22Rv1 (cell line): ENCODE measurements around the gene COL4A1.

Source experiments
- H3K27ac ChIP-seq: fragments of 450-650 bp; 2 replicates; pipeline ENCODE4 v1.5.1; 2017
- CTCF ChIP-seq: fragments of 450-650 bp; IDR thresholded peaks from 2 replicates; pipeline ENCODE4 v1.5.1; 2017; ENCODE audit warnings: mild to moderate bottlenecking
- ZFX ChIP-seq: fragments of 450-650 bp; IDR thresholded peaks from 2 replicates; pipeline ENCODE4 v1.6.1; 2017; ENCODE audit warnings: antibody characterized with exemption, borderline replicate concordance

Gene COL4A1

DNA sequence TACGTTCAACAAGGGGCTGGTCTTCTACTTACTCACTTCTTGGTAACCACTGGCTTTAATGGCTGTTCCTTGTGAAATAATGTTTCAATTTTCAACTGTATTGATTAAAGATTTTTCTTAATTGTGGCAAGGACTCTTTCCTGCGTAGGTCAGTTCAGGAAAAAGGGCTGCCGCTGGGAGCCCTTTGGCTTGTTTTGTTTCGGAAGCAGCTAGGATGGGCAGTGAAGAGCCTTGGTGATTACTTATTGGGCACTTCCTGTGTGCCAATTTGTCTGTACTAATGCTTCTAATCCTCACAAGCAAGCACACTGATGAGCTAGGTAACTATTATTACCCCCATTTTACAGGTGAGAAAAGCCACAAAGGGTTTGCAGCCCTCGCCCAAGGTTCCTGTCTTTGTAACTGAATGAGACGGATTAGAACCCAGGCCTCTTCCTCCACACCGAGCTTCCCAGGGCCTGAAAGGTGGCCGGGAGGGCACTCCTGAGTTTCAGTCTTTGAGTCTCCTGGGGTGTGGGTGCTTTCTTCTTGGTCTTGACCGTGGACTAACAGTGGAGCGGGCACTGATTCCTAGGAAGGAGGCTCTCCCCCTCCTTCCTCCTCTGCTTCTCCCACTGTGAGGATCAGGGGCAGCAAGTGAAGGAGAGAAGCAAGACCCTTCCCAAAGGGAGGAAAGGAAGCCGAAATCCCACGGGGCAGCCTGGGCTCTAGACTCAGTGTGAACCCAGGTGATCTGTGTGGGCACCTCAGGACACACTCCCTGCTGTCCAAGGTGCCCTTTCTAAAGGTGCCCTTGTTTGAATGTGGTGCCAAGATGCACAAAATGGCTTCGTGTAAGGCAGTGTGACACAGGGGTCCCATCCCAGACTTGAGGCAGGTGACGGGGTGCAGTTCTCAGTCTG, 3.8 kb upstream of the COL4A1 start:
- H3K27ac ChIP-seq: no peak overlapping the region
- no peak for TF ChIP-seq CTCF
- TF ChIP-seq ZFX: no peak

DNA sequence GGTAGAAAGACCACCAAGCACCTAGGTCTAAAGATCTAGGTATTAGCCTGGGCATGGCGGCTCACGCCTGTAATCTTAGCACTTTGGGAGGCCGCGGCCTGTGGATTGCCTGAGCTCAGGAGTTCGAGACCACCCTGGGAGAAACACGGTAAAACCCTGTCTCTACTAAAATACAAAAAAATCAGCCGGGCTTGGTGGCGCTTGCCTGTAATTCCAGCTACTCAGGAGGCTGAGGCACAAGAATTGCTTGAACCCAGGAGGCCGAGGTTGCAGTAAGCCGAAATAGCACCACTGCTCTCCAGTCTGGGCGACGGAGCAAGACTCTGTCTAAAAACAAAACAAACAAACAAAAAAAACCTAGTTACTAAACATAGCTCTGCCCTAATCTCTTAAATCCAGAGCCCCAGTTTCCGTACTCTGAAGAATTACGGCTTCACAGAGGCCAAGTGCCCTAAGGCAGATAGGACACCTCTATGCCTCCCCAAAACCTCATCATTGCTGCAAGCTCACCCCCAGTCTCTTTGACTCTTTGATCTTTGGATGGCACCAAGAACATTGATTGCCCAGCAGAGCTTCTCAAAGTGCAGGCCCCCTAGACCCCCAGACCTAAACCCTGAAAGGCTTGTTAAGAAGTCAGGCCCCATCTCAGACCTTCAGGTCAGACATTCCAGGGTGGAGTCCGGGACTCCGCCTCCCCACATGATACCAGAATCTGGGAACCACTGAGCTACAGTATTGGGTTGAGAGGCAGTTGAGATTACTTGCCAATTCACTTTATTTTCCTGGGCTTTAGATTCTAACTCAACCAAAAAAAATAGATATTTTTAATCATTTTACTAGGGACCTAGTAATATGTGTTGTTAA, 2.9 kb upstream of the COL4A1 start:
- no peak for TF ChIP-seq CTCF
- no peak for TF ChIP-seq ZFX
- H3K27ac ChIP-seq: no peak overlapping the region

GRCh38 chr13:110308656-110309359, 1.9 kb upstream of the COL4A1 start:
- no peak for TF ChIP-seq ZFX
- TF ChIP-seq CTCF: no peak
- H3K27ac ChIP-seq: no peak overlapping the region

DNA sequence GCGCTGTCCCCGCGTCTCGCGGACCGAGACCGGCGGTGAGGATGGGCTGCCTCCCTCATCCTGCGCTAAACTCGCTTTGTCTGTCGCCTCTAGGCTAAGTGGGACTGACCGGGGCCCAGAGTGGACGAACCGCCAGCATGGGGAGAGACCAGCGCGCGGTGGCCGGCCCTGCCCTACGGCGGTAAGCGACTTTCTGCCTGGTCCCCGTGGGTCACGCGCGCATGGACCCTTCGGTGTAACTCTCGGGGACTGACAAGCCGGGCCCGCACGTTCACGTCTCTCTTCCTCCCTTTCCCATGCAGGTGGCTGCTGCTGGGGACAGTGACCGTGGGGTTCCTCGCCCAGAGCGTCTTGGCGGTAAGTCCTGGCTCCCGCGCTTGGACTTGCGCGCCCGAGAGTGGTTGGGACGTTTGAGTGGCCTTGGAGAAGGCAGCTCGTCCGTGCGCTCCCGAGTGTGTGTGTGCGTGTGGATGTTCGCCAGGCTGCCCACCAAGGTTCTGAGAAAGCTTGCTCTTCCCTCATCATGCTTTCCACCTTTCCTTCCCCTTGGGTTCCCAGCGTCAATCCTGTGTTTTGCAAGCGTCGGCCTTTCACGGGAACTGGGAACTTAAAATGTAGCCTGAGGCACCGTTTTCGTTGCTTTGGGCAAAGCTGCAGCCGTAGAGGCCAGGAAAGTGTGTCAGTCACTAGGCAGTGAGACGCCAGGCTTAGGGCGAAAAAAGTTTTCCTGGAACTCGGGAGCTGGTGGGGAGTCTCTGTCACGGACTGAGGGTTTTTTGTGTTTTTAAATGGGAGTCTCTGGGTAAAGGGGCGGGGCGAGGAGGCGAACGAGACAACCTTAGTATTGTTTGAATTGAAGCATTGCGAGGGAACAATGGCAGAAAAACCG, 1.1 kb upstream of the COL4A1 start:
- no peak overlapping the region for H3K27ac ChIP-seq
- TF ChIP-seq CTCF (no peak), ZFX (no peak)

DNA sequence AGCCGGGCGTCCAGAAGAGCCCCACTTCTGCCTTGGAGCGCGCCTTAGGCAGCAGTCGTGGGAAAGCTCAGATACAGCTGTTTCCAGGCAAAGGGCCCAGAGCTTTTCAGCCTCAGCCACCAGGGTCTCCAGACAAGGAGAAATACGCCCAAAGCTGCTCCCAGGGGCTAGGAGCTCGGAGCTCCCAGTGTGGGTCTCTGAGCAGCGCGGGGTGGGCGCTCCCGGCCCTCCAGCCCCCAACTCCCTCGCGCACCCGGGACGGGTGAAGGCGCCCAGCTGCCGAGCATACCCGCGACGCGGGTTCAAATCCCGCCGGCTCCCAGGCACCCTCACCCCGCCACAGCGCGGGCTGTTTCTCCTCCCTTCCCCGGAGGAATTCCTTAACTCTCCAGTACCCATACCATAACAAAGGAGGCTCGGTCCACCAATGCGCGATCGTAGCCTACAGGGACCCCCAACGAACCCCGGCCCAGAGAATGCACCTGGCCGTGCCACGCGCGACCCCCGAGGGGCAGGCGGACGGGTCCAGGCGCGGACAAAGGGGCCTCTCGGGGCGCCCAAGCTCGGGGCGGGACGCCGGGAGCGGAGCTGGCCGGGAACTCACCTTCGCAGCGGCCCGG, 507 bp downstream of the COL4A1 start:
- TF ChIP-seq CTCF (no peak), ZFX (no peak)
- H3K27ac ChIP-seq: no peak overlapping the region

DNA sequence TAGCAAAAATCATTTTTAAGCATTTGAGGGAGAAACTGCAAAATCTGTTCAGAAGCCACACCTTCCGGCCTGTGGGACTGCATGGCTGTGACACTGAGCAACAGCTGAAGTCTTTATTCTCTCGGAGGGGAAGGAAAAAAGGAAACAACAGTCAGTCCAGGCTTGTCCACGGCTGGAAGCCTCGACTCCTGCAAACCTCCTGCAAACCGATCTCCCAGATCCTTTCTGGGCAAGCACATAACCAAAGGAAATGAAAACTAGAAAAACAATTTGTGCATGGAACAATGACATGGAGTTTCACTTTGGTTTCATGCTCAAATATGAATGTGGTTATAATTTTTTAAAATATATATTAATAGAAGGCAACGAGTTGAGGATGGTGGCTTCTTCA, 1.0 kb downstream of the COL4A1 start:
- H3K27ac ChIP-seq: no peak overlapping the region
- no peak for TF ChIP-seq CTCF
- TF ChIP-seq ZFX: no peak
